ENCODE results near the gene KDELR3. TPM values are rescaled to one million over a fixed set of nuclear protein-coding genes. Genes with fewer than 3 reads are reported as not detected.
A peak's percentile ranks its signal among the peaks of the same experiment; 100 is the strongest.

Gene KDELR3
- total and polyA plus RNA-seq, 2 donors (not counting 3 experiments of a cell fraction or from before 2014, with no cell fraction given) = 28.6 to 61.3 TPM

- no peak for TF ChIP-seq CTCF (IDR thresholded peaks at IDR 0.05; ENCODE audit: extremely low read depth in 1 of 2, insufficient read depth in 1 of 2, low read depth in 1 of 2, low read length in 2 of 2)
- TF ChIP-seq JUN (IDR thresholded peaks at IDR 0.05; ENCODE audit: borderline replicate concordance, insufficient read depth, insufficient read length, low read depth) = no peak
- TF ChIP-seq MYC (IDR thresholded peaks at IDR 0.05; ENCODE audit: low read depth, low read length) = no peak
- TF ChIP-seq EZH2 (IDR thresholded peaks at IDR 0.05; ENCODE audit: borderline replicate concordance, low read depth, low read length, severe bottlenecking) = no peak
- peak; percentile 80 for TF ChIP-seq POLR2A (IDR thresholded peaks at IDR 0.05; ENCODE audit: low read depth, low read length)
- TF ChIP-seq GATA2 (IDR thresholded peaks at IDR 0.05; ENCODE audit: insufficient read depth, insufficient read length, low read depth, low read length) = peak; percentile 41
- TF ChIP-seq, protein P1, sequence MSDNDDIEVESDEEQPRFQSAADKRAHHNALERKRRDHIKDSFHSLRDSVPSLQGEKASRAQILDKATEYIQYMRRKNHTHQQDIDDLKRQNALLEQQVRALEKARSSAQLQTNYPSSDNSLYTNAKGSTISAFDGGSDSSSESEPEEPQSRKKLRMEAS (IDR thresholded peaks at IDR 0.05; ENCODE audit: insufficient read depth, insufficient read length) = no peak
- no peak for TF ChIP-seq FOS (IDR thresholded peaks at IDR 0.05; ENCODE audit: borderline replicate concordance, insufficient read depth, low read length)
- TF ChIP-seq POLR2AphosphoS5 (IDR thresholded peaks at IDR 0.05; ENCODE audit: insufficient read depth, low read depth, low read length) = peak; percentile 72
- peak within 1 kb of the TSS; percentile 66 to 89 (median 82) for H3K4me3 ChIP-seq (replicated peaks in 1 of 3; ENCODE audit: insufficient read depth in 1 of 3, low read depth in 1 of 3, low read length in 3 of 3)
- peaks cover 21% of the 10 kb centered on the region for H3K4me1 ChIP-seq (ENCODE audit: control insufficient read depth, extremely low read depth, insufficient read depth, low read length)
- peak; percentile 98 for DNase-seq (ENCODE audit: low read depth, low spot score)
- peak; percentile 94 for FAIRE-seq
- intact Hi-C loops (cut with micrococcal nuclease) = loop anchor here (1.0 to 10.0 kb wide), 2 partner anchors 150 to 198 kb away; partner anchors contain the start of genes CBY1, FAM227A, GTPBP1 and JOSD1
- ChIA-PET POLR2A (no interaction called here), CTCF (interaction anchor here (1.1 kb wide), 1 partner anchor 176 kb away, joined by 3 read pairs; the partner anchor contains the start of gene TOMM22)
- peaks cover 14% of the 10 kb centered on the region for H4K20me1 ChIP-seq (replicated peaks; ENCODE audit: control insufficient read depth, extremely low read depth, insufficient read depth, low read length)
- peaks cover 3 to 8% of the 10 kb centered on the region in 2 experiments for H3K36me3 ChIP-seq (ENCODE audit: control insufficient read depth in 2 of 2, extremely low read depth in 1 of 2, insufficient read depth in 2 of 2, low read length in 2 of 2)
- peak within 1 kb of the TSS; percentile 84 for H3K4me2 ChIP-seq (ENCODE audit: insufficient read depth, low read length)
- dilution Hi-C loops (cut with MboI; ENCODE audit: extremely low pct_ligation_motif_present, low sequenced_read_pairs) = no loop called here
- TSS peak; percentile 89 for BruUV-seq (replicated peaks)
- H3K9ac ChIP-seq (replicated peaks; ENCODE audit: extremely low read depth, insufficient read depth, low read length) = peak within 1 kb of the TSS; percentile 99
- H3K79me2 ChIP-seq (ENCODE audit: control insufficient read depth, insufficient read depth, low read length) = peaks cover 48% of the 10 kb centered on the region
- H2AFZ ChIP-seq (ENCODE audit: low read depth, low read length) = peak within 1 kb of the TSS; percentile 85
- H3K9me1 ChIP-seq (replicated peaks; ENCODE audit: control insufficient read depth, extremely low read depth, insufficient read depth, low read length) = no peaks in the 10 kb centered on the region
- no peaks in the 10 kb centered on the region for H3K27me3 ChIP-seq (ENCODE audit: control insufficient read depth in 2 of 2, insufficient read depth in 2 of 2, low read length in 2 of 2)
- H3K27ac ChIP-seq (ENCODE audit: insufficient read depth, low read depth, low read length) = peak within 1 kb of the TSS; percentile 96
- no peaks in the 10 kb centered on the region for H3K9me3 ChIP-seq (replicated peaks; ENCODE audit: control insufficient read depth, insufficient read depth, low read length)
These were observed 38.4 kb downstream of the KDELR3 start, which contains the start of gene DDX17 for GRCh38 chr22:38506118-38506962. Gene DDX17 (minus strand): TSS chr22:38506311.

All from endothelial cell of umbilical vein (primary cell).